ENCODE results near the gene SYT2.
"Not testable (repeated sequence)": the region's sequence is repeated elsewhere in the genome, so short reads cannot be mapped to it uniquely, and the experiment has no call there.

SYT2 gene

GRCh38 chr1:202590975-202591411, 119.3 kb downstream of the SYT2 start:
- no peak for DNase-seq (ENCODE audit: low read depth)

- no peak for DNase-seq (ENCODE audit: low read depth)
These were observed 120.1 kb downstream of the SYT2 start for GRCh38 chr1:202590126-202590525.

- peak; percentile 100 for DNase-seq (ENCODE audit: low read depth)
These were observed 120.9 kb downstream of the SYT2 start for GRCh38 chr1:202589190-202589930.

DNA sequence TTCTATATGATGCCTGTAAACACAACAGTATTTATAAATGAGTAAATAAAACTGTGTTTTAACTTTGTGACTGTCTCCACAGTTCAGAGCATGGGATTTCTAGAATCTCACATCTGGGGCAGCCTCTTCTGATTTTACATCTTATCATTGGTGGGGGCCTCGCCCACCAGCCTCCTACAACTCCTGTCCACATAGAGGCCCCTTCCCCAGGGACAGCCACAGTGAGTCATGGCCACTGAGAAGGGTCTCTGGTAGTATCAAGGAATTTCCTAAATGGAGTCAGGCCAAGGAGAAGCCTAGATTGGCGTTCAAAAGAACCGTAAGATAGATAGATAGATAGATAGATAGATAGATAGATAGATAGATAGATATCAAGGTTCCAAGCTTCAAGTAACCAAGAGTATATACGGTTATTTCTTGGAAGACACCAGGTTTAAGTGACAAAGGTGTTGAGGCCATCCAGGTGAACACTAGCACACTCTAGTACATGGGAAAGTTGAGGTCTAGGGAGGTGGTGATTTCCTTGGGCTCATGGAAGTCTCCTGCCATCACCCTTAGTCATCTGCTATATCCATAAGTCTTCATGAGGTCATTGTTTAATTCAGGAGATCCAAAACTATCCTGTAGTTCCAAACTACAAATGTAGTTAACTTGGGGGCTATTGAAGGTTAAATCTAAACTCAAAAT, 121.6 kb downstream of the SYT2 start:
- no peak for DNase-seq (ENCODE audit: low read depth)

- DNase-seq (ENCODE audit: low read depth), result no peak
These were observed 122.3 kb downstream of the SYT2 start for GRCh38 chr1:202587859-202588485.

DNA sequence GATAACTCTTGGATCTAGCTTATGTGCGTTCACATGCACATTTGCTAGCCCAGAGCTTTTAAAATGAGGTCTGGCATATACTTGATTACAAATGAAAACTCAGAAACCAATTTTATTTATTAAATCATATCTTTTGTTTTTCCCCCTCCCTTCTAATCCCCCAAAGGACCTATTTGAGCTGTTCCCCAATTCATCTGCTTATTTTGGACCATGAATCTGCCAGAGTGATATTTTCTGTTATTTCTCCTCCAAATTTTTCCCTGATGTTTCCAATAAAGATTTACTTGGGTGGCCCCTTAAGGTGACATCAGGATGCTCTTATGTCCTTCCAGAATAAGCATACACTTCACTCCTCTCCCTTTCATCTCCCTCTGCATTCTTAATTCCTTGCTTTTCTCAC, 123.4 kb downstream of the SYT2 start:
- no peak for DNase-seq (ENCODE audit: low read depth)

GRCh38 chr1:202586018-202586821, 124.0 kb downstream of the SYT2 start:
- no peak for DNase-seq (ENCODE audit: low read depth)

GRCh38 chr1:202585590-202585933, 124.7 kb downstream of the SYT2 start:
- DNase-seq (ENCODE audit: low read depth), result no peak

- no peak for DNase-seq (ENCODE audit: low read depth)
These were observed 125.3 kb downstream of the SYT2 start for GRCh38 chr1:202584707-202585589.

DNA sequence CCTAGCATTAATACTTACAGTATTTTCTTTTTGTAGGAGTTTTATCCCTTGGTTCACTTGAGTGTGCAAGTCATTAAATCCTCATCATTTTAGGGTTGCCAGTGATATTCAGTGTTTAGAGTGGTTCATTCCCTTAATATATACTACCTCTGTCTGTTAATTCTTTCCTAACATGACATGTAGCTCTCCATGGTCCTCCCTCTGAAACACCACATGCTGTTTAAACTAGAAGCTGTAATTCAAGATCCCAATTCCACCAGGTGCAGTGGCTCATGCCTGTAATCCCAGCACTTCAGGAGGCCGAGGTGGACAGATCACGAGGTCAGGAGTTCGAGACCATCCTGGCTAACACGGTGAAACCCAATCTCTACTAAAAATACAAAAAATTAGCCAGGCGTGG, 127.9 kb downstream of the SYT2 start:
- DNase-seq (ENCODE audit: low read depth), result not testable (repeated sequence)

GRCh38 chr1:202580619-202581018, 129.6 kb downstream of the SYT2 start:
- DNase-seq (ENCODE audit: low read depth), result no peak

GRCh38 chr1:202579806-202580205, 130.4 kb downstream of the SYT2 start:
- DNase-seq (ENCODE audit: low read depth), result peak; percentile 92

- no peak for DNase-seq (ENCODE audit: low read depth)
These were observed 131.7 kb downstream of the SYT2 start for GRCh38 chr1:202578565-202578964.

DNA sequence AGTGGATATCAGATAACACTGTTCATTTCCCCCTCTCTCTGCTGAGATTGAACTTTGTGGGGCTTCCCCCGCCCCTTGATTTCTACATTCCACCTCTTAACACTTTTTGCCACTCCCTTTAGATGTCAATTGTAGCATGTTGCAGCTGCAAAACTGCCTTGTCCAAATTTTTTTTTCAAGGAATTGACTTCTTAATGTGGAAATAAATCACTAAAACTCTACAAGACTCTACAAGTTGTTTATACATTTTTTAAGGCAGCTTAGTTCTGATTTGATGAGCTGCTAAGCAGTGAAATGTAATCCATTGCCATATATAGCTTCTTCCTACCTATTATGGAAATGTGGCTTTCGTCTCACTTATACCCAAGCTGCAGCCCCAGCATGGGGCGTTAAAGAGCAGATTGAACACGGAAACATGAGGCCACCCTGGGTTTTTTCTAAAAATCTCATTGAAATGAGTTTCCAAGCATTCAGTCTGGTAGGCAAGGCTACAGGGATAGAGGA, 132.2 kb downstream of the SYT2 start:
- no peak for DNase-seq (ENCODE audit: low read depth)

DNA sequence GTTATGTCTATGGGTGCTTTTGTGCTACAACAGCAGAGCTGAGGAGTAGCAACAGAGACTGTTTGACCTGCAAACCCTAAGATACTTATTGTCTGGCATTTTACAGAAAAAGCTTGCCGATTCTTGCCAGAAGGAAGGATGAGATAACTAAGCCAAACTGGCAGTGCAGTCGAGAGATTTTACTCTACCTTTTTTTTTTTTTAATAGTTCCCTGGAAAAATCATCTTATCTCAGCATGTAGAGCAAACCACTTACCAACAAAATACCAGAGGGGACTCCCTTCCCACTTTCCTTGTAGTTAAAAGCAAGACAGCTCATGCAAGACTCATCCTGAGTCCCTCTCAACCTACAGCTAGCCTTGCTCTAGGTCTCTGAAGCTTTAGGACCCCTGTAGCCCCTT, 132.9 kb downstream of the SYT2 start:
- DNase-seq (ENCODE audit: low read depth), result no peak

- DNase-seq (ENCODE audit: low read depth), result peak; percentile 70
These were observed 133.4 kb downstream of the SYT2 start for GRCh38 chr1:202576816-202577215.

- no peak for DNase-seq (ENCODE audit: low read depth)
These were observed 134.2 kb downstream of the SYT2 start for GRCh38 chr1:202575918-202576653.

- DNase-seq (ENCODE audit: low read depth), result no peak
These were observed 137.4 kb downstream of the SYT2 start for GRCh38 chr1:202572867-202573266.

- DNase-seq (ENCODE audit: low read depth), result no peak
These were observed 138.4 kb downstream of the SYT2 start for GRCh38 chr1:202571719-202572339.

Measured in non-pigmented ciliary epithelial cell (primary cell).